ENCODE data around the gene HERC3. TPM values are rescaled to one million over a fixed set of nuclear protein-coding genes. Genes with fewer than 3 reads are reported as not detected.
A peak's percentile ranks its signal among the peaks of the same experiment; 100 is the strongest.

Gene HERC3
- 2.4 and 2.6 TPM in 2 replicates for total RNA-seq (2014; rRNA removed; shearing (Covaris generic))
- 2.2 and 3.1 TPM in 2 replicates for polyA plus RNA-seq (2016; fragmentation: Nextera tagmentation; extraction: Ambion mirVana)
- long read RNA-seq, partial matches to known transcripts = 1 of 1 reads
- long read RNA-seq, other reads (novel, unspliced or antisense) = 0 of 1 reads

DNA sequence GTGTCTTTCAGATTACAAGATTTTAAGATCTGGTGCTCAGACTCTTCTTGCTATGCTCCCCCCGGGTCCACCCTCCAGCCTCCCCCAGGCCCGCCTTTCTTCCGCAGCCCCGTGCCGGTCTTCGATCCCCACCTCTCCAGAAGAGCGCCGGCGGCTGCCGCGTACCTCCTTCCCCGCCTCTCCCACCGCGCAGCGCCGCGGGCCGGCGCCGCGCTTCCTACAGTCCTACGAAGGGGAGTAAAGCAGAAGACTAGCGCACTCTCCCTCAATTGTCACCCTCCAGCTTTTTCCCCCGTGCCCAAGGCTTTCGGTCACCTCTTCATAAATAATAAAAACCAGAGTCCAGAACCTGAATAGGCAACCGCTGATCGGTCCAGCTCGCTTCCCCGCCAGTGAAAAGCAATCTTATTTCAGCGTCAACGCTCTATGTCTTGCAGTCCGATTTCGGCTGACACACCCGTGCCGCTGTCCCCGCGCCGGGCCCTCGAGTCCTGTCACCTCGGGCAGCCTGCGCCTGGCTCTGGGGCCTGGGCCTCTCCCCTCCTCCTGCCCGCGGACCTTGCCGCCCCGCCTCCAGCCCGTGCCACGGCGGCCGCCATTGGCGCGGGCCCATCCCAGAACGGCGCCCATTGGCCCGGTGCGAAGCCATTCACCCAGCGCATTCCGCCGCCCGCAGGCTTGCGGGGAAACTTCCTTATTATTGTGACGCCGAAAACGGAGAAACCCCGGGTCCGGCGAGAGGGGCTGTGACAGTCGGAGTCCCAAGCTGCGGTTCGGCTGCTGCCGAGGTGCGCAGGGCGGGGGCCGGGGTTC lies at the start of gene HERC3:
TSS of gene HERC3 (plus strand) at position 694 of the 813 bp plus-strand sequence. CDS start 13,344 bp downstream, outside the sequence.
- peak; percentile 97 for ATAC-seq
- peaks cover 52% of the 10 kb centered on the region for H3K27me3 ChIP-seq (ENCODE audit: insufficient read depth)
- no peaks in the 10 kb centered on the region for H3K9me3 Mint-ChIP-seq
- TF ChIP-seq NANOG (IDR thresholded peaks at IDR 0.05; ENCODE audit: borderline replicate concordance) (no peak), EZH2 (IDR thresholded peaks at IDR 0.05; ENCODE audit: low read depth, unreplicated experiment) (peak; percentile 49), EZH2phosphoT487 (IDR thresholded peaks at IDR 0.05; ENCODE audit: unreplicated experiment) (no peak), REST (IDR thresholded peaks at IDR 0.05; ENCODE audit: unreplicated experiment) (no peak), ZNF114 (CRISPR knock-in tag; IDR thresholded peaks at IDR 0.05) (no peak), CREB1 (CRISPR knock-in tag; IDR thresholded peaks at IDR 0.05; ENCODE audit: low read depth) (peak; percentile 51; the same call in 1 of the 2 replicates), STAT1 (IDR thresholded peaks at IDR 0.05; ENCODE audit: unreplicated experiment) (no peak), ZNF331 (CRISPR knock-in tag; IDR thresholded peaks at IDR 0.05; ENCODE audit: low read depth) (no peak), JUNB (IDR thresholded peaks at IDR 0.05; ENCODE audit: unreplicated experiment) (no peak), POLR2AphosphoS5 (IDR thresholded peaks at IDR 0.05; ENCODE audit: low read depth) (0 out of 2 replicates have a peak, but pooled peaks have one; percentile 8)
- TF ChIP-seq, protein P1, sequence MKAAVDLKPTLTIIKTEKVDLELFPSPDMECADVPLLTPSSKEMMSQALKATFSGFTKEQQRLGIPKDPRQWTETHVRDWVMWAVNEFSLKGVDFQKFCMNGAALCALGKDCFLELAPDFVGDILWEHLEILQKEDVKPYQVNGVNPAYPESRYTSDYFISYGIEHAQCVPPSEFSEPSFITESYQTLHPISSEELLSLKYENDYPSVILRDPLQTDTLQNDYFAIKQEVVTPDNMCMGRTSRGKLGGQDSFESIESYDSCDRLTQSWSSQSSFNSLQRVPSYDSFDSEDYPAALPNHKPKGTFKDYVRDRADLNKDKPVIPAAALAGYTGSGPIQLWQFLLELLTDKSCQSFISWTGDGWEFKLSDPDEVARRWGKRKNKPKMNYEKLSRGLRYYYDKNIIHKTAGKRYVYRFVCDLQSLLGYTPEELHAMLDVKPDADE (IDR thresholded peaks at IDR 0.05) = no peak
- TF ChIP-seq, protein P2, sequence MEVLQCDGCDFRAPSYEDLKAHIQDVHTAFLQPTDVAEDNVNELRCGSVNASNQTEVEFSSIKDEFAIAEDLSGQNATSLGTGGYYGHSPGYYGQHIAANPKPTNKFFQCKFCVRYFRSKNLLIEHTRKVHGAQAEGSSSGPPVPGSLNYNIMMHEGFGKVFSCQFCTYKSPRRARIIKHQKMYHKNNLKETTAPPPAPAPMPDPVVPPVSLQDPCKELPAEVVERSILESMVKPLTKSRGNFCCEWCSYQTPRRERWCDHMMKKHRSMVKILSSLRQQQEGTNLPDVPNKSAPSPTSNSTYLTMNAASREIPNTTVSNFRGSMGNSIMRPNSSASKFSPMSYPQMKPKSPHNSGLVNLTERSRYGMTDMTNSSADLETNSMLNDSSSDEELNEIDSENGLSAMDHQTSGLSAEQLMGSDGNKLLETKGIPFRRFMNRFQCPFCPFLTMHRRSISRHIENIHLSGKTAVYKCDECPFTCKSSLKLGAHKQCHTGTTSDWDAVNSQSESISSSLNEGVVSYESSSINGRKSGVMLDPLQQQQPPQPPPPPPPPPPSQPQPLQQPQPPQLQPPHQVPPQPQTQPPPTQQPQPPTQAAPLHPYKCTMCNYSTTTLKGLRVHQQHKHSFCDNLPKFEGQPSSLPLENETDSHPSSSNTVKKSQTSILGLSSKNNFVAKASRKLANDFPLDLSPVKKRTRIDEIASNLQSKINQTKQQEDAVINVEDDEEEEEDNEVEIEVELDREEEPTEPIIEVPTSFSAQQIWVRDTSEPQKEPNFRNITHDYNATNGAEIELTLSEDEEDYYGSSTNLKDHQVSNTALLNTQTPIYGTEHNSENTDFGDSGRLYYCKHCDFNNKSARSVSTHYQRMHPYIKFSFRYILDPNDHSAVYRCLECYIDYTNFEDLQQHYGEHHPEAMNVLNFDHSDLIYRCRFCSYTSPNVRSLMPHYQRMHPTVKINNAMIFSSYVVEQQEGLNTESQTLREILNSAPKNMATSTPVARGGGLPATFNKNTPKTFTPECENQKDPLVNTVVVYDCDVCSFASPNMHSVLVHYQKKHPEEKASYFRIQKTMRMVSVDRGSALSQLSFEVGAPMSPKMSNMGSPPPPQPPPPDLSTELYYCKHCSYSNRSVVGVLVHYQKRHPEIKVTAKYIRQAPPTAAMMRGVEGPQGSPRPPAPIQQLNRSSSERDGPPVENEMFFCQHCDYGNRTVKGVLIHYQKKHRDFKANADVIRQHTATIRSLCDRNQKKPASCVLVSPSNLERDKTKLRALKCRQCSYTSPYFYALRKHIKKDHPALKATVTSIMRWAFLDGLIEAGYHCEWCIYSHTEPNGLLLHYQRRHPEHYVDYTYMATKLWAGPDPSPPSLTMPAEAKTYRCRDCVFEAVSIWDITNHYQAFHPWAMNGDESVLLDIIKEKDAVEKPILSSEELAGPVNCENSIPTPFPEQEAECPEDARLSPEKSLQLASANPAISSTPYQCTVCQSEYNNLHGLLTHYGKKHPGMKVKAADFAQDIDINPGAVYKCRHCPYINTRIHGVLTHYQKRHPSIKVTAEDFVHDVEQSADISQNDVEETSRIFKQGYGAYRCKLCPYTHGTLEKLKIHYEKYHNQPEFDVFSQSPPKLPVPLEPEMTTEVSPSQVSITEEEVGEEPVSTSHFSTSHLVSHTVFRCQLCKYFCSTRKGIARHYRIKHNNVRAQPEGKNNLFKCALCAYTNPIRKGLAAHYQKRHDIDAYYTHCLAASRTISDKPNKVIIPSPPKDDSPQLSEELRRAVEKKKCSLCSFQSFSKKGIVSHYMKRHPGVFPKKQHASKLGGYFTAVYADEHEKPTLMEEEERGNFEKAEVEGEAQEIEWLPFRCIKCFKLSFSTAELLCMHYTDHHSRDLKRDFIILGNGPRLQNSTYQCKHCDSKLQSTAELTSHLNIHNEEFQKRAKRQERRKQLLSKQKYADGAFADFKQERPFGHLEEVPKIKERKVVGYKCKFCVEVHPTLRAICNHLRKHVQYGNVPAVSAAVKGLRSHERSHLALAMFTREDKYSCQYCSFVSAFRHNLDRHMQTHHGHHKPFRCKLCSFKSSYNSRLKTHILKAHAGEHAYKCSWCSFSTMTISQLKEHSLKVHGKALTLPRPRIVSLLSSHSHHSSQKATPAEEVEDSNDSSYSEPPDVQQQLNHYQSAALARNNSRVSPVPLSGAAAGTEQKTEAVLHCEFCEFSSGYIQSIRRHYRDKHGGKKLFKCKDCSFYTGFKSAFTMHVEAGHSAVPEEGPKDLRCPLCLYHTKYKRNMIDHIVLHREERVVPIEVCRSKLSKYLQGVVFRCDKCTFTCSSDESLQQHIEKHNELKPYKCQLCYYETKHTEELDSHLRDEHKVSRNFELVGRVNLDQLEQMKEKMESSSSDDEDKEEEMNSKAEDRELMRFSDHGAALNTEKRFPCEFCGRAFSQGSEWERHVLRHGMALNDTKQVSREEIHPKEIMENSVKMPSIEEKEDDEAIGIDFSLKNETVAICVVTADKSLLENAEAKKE (CRISPR knock-in tag; IDR thresholded peaks at IDR 0.05) = no peak
- TF ChIP-seq, protein P3, sequence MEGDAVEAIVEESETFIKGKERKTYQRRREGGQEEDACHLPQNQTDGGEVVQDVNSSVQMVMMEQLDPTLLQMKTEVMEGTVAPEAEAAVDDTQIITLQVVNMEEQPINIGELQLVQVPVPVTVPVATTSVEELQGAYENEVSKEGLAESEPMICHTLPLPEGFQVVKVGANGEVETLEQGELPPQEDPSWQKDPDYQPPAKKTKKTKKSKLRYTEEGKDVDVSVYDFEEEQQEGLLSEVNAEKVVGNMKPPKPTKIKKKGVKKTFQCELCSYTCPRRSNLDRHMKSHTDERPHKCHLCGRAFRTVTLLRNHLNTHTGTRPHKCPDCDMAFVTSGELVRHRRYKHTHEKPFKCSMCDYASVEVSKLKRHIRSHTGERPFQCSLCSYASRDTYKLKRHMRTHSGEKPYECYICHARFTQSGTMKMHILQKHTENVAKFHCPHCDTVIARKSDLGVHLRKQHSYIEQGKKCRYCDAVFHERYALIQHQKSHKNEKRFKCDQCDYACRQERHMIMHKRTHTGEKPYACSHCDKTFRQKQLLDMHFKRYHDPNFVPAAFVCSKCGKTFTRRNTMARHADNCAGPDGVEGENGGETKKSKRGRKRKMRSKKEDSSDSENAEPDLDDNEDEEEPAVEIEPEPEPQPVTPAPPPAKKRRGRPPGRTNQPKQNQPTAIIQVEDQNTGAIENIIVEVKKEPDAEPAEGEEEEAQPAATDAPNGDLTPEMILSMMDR (conservative IDR thresholded peaks at IDR 0.05; ENCODE audit: low read depth in 2 of 2) = no peak
- H2AFZ ChIP-seq = peak within 1 kb of the TSS; percentile 99
- peaks cover 4% of the 10 kb centered on the region; the same call in 1 of the 2 replicates for H3F3A ChIP-seq (replicated peaks; ENCODE audit: low read depth)
- no peaks in the 10 kb centered on the region for H3K36me3 ChIP-seq (ENCODE audit: insufficient read depth)
- peaks cover 37% of the 10 kb centered on the region for H3K27me3 Mint-ChIP-seq (ENCODE audit: insufficient read depth, low read depth, poor library complexity)
- no peaks in the 10 kb centered on the region for H3K79me2 ChIP-seq (replicated peaks; ENCODE audit: insufficient read depth)
- no peaks in the 10 kb centered on the region for H3K9me2 ChIP-seq (ENCODE audit: insufficient read depth)
- peak; percentile 92 for DNase-seq (ENCODE audit: low spot score)
- no peak within 1 kb of the TSS for H3K27ac ChIP-seq (ENCODE audit: low read depth)
- H3K27ac Mint-ChIP-seq = no peak within 1 kb of the TSS
- H3K4me3 Mint-ChIP-seq = peak within 1 kb of the TSS; percentile 97
- peaks cover 10% of the 10 kb centered on the region; the same call in 2 of the 3 replicates for H3K4me1 Mint-ChIP-seq
- no peaks in the 10 kb centered on the region for H4K20me1 ChIP-seq (replicated peaks; ENCODE audit: insufficient read depth)
- peaks cover 13% of the 10 kb centered on the region; the same call in 1 of the 2 replicates for H3K4me1 ChIP-seq (ENCODE audit: insufficient read depth)
- H3K4me3 ChIP-seq = peak within 1 kb of the TSS; percentile 80
- peak within 1 kb of the TSS; percentile 86 for H3K4me2 ChIP-seq
- no peaks in the 10 kb centered on the region for H3K36me3 Mint-ChIP-seq (ENCODE audit: low read depth)
